Head of caudate nucleus (tissue), 42 donors: ENCODE data around the gene MIEF1.

ENCODE experiments used
- DNase-seq, 42 donors: peaks; one replicate each; pipeline versions ENCODE4 v3.0.0 to v3.0.0-alpha.2; 2020 to 2021; ENCODE audit warnings: mixed read lengths in 7 of 42
- intact Hi-C: fragments of 100-400 bp; cut with DNase I; formaldehyde crosslinking; loops from one replicate; pipeline ENCODE4 v1.15.0; 2022

Gene MIEF1

GRCh38 chr22:39562839-39563489 is 60.9 kb downstream of the MIEF1 start:
- peak in 13 of 42 donors; percentile 13 to 61 (median 38) for DNase-seq
- intact Hi-C loops: no loop called here

DNA sequence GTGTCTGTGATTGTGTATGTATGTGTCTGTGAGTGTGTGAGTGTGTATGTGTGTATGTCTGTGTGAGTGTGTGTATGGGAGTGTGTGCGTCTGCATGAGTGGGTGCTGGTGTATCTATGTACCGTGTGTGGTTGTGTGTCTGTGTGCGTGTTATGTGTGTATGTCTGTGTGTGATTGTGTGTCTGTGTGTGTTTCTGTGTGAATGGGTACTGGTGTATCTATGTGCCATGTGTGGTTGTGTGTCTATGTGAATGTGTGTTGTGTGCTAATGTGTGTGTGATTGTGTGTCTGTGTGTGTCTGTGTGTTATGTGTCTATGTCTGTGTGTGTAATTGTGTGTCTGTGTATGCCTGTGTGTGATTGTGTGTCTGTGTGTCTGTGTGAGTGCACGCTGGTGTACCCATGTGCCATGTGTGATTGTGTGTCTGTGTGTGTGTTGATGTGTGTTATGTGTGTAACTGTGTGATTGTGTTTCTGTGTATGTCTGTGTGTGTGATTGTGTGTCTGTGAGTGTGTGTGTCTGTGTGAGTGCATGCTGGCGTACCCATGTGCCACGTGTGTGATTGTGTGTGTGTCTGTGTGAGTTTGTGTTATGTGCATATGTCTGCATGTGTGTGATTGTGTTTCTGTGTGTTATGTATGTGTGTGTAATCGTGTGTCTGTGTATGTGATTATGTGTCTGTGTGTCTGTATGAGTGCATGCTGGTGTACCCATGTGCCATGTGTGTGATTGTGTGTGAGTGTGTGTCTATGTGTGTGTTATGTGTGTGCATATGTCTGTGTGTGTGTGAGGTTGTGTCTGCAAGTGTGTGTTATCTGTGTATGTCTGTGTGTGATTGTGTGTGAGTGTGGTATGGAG is 61.7 kb downstream of the MIEF1 start:
- no peak for DNase-seq
- intact Hi-C loops: no loop called here

DNA sequence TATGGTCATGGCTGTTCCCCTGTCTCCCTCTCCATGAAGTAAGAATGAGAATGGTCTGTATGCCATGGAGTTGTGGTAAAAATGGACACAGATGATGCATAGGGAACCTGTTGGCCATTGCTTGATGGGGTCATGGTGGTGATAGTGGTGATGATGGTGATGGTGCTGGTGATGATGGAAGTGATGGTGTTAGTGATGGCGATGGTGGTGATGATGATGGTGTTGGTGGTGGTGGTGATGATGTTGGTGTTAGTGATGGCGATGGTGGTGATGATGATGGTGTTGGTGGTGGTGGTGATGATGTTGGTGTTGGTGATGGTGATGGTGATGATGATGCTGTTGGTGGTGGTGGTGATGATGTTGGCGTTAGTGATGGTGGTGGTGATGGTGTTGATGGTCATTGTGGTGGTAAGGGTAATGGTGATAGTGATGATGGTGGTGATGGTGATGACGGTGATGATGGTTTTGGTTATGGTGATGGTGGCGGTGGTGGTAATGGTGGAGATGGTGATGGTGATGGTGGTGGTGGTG is 63.4 kb downstream of the MIEF1 start:
- intact Hi-C loops: no loop called here
- no peak for DNase-seq

DNA sequence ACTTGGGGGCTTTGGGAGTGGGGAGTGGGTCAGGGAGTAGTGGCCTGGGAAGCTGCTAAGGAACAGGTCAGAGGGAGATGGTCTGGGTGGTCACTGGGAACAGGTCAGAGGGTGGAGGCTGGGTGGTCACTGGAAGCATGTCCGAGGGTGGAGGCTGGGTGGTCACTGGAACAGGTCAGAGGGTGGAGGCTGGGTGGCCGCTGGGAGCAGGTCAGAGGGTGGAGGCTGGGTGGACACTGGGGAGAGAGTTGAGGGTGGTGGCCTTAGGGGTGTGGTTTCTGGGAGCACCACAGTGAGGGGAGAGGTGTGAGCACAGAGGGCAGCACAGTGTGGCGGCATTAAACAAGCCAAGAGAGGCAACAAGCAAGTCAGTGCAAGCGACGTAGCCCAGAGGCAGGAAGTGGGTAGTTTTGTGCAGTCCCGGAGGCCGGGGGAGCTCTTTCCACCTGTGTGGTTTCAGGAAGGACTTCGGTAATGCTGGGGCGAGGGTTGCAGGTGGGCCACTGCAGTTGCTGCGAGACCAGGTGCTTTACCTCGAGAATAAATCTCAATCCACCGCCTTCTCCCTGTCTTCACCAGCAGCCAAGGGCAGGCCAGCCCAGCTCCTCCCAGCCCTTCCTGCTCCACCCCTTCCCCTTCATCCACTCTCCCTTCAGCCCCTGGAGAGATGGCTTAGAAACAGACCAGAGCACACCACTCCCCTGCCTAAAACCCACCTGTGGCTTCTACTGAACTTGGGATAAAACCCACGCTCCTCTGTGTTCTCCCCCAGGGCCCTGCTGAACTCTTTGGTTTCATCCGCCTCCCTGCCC is 65.3 kb downstream of the MIEF1 start:
- intact Hi-C loops: no loop called here
- DNase-seq: no peak
